K562 treated with DMSO at 1 percent for 24 hours (cell line): ENCODE data around the gene BICRAL. TPM values are rescaled to one million over a fixed set of nuclear protein-coding genes. Genes with fewer than 3 reads are reported as not detected.

ENCODE experiments used
- total RNA-seq: library from RNA; unstranded; fragments of 300-600 nt; gene quantifications from 2 replicates; pipeline ENCODE4 v1.2.3, GENCODE V29; 2022; ENCODE audit warnings: low read depth; ENCODE audit not compliant: insufficient read depth

The BICRAL gene
- 5.7 and 6.3 TPM in 2 replicates for total RNA-seq

GRCh38 chr6:42781796-42782688 is at the start of gene BICRAL:
Gene BICRAL, plus strand, starts transcription at chr6:42782052. Its CDS starts 39,971 bp downstream, at chr6:42822023.

DNA sequence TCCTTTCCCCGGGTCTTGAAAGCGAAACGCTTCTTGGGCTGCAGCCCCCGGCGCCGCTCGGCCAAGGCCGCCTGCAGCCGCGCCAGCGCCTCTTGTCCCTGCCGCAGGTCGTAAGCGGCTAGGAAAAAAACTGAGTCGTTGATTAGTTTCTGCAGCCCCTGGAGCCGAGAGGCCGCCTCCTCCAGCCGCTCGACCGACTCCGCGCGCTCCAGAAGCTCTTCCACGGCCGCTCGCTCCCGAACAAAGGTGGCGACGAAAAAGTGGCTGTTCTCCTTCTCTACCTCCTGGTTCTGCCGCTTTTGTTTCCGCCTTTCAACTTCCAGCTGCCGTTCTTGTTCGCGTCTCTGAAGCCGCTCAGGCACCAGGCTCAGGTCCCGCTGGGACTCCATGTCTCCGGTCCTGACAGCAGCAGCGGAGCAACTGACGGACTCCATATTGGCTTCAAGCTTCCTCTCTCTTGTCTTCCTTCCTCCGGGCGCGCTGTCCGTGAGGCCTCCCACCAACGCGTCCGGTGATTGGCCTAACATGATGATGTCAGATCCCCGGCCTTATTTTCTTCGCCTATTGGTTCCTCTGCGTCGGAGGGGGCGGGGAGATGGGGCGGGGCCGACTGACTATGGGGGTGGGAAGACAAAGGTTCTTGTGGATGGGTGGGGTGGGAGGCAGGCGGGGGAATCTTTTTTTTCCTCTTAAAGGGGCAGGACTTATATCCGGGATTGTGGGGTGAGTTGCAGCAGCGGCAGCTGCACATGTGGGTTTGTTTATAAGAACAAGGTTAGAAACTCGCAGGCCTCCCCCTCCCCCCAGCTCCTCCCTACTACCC is 36.0 kb upstream of the BICRAL start, which contains the start of gene TBCC:
TBCC (minus strand) TSS at position 464 of the 823 bp plus-strand sequence; CDS start at position 434, 30 bp downstream.

DNA sequence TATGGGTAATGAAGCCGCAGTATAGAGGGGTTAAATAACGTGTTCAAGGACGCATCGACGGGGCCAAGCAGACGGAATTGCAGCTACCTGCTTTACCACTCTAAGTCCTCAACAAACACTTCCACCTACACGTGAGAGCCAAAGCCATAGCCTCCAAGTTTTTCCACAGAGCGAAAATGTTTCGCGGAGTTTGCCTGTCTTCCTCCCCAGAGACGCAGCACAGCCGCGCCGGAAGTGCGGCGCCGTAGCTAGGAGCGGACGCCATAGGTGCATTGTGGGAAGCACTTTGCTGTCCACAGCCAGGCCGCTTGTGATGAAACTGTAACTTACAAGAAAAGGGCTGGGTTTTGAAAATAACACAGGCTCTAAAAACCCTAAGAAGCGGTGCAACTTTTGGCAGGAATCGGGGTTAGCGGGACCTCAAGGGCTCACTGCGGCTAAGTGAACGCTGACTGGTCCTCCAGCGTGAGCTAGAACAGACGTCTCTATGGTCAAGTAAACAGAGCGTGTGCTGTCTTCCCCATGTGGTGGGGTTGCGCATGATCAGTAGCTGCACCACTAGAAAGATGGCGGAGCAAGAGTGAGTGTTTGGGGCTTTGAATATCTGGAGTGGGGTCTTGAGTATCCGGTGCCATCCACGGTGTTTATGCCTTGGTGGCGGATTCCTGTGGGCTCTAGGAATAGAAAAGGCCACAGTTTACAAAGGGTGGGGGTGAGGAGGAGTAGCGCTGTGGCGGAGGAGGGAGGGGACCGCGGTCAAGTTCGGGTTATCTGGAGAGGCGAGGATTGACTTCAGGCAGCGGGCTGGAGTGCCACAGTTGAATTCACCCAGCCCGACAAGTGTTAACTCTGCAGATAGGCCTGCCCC is 97.8 kb downstream of the BICRAL start, which contains the start of gene RPL7L1:
RPL7L1 (plus strand) TSS at position 245 of the 868 bp plus-strand sequence; CDS start at position 540, 295 bp downstream.

DNA sequence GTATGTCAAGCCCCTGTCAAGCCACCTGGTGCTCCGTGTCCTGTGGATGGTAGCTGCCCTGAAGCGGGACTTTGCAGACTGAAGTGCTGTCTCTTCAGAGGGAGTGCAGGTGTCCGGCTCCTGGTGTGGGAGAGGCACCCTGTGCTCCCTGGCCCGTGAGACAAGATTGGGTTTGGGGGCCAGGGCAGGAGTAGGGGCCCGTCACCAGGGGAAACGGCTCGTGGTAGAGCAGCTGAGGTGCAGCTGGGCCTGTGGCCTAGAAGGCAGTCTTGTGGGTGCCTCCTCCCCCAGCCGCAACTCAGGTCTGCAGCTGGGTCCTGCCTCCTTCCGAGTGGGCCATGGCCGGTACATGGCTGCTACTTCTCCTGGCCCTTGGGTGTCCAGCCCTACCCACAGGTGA is 133.9 kb downstream of the BICRAL start, which contains the start of gene PTCRA:
PTCRA (plus strand) TSS at position 322 of the 400 bp plus-strand sequence; CDS start at position 339, 17 bp downstream.

Other genes starting within 250 kb of the BICRAL start
- 15.5 and 17.7 TPM in 2 replicates for gene UBR2, start 218.0 kb upstream of the BICRAL start, total RNA-seq
- not detected in 2 replicates for gene PRPH2, start 59.5 kb upstream of the BICRAL start, total RNA-seq
- gene TBCC, start 35.9 kb upstream of the BICRAL start, total RNA-seq = 53.8 and 56.4 TPM in 2 replicates
- gene RPL7L1, start 97.6 kb downstream of the BICRAL start, total RNA-seq = 85.4 and 87.5 TPM in 2 replicates
- gene PTCRA, start 134.0 kb downstream of the BICRAL start, total RNA-seq = not detected in 2 replicates
- 33.9 and 34.0 TPM in 2 replicates for gene CNPY3, start 147.4 kb downstream of the BICRAL start, total RNA-seq
- gene GNMT, start 178.7 kb downstream of the BICRAL start, total RNA-seq = not detected in 2 replicates
- 65.7 and 67.2 TPM in 2 replicates for gene PEX6, start 197.1 kb downstream of the BICRAL start, total RNA-seq
- 59.4 and 61.1 TPM in 2 replicates for gene PPP2R5D, start 202.5 kb downstream of the BICRAL start, total RNA-seq
- gene MEA1, start 231.9 kb downstream of the BICRAL start, total RNA-seq = 111 and 113 TPM in 2 replicates
- gene KLHDC3, start 232.2 kb downstream of the BICRAL start, total RNA-seq = 218 and 222 TPM in 2 replicates
- 101 and 112 TPM in 2 replicates for gene RRP36, start 239.6 kb downstream of the BICRAL start, total RNA-seq